Activated effector memory CD4-positive, alpha-beta T cell treated with Interleukin-2 at 50 U/mL for 16 hours (primary cell): ENCODE results near the gene DTX1.

Experiments used
- DNase-seq: peaks from one replicate; pipeline ENCODE4 v3.0.0-alpha.2; 2020

The DTX1 gene

DNA sequence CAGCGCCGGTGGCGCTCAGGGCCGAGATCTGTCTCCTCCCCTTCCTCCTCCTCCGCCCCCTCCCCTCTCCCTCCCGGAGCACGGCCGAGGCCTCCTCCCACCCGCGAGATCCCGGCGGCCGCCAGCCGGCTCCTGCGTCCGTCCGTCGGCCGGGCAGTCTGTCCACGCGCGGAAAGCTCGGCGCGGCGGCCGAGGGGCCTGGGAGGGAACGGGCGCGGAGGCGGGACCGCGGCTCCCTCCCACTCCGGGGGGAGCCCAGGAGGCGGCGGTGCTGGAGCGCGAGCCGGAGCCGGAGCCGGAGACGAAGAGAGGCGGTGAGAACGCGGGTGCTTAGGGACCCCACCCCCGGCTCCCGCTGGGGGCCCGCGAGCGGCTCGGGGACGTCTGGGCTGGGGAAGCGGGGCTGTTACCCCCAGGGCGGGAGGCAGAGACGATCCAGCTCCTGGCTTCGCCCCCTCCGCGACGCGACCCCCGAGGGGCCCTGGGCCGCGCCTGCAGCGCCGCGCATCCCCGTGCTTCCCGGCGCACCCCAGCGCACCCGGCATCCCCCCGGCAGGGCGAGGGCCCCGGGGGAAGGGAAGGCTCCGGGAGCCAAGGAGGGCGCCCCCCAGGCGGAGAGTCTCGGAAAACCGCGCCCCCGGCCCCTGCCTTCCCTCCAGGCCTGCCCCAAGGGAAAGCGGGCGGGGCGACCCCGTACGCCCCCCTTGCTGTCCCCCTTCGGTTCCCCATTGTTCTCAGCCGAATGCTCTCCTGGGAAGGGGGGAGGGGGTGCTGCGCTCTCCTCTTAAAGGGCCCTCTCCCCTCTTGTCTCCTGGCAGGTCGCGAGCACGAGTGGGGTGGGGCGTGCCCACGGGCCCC is at the start of gene DTX1:
Gene DTX1, plus strand, starts transcription at position 100 of the 858 bp plus-strand sequence. CDS start 1,463 bp downstream, outside the sequence.
- DNase-seq, result peak; percentile 37

DNA sequence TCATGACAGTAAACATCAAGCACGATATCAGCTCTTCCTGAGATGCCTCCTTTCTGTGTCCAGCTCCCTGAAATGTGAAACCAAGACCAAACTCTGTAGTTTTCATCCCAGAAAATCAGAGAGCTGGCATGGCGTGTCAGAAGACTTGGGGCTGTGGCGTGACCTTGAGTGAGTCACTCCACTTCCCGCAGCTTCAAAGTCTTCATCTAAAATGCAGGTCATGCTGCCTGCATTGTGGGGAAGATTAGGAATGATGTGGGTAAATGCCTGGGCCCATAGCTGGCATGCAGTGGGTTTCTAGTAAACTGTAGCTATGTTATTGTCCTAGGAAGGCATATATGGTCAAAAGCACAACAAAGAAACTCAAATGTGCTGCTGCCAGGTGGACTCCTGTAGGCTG is 49.4 kb upstream of the DTX1 start:
- no peak for DNase-seq

DNA sequence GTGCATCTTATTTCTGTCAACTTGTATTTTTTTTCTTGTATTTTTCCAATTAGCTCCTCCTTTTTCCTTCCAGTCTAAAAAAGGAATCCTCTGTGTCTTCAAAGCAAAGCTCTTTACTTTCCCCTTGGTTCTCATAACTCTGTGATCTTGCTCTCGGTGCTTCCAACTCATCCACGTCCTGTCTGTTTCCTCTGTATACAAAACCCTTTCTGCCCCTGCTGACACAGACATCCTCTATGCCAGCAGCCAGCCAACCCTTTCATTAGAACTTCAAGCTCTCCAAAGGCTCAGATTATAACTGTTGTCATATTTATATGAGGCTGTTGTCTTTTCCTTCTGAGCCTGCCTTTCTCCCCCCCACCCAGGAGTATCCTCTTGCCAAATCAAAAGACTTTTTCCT is 45.8 kb upstream of the DTX1 start:
- no peak for DNase-seq

DNA sequence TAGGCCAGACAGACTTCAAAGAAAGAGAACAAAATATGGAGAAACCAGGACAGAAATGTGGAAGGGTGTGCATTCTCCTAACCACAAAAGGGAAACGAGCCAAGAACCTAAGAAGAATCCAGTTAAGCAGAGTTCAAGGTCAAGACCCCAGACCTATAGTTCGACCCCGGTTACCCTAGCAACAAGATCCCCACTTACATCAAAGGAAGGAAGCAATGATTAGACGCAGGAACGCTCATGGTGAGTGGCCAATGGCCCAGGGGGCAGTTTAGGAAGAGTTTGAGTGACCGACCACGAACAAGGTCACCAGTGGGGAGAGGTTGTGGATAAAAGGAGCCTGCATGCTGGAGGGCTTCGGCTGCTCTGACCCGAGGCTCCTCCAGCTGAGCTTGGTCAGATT is 42.0 kb upstream of the DTX1 start:
- no peak for DNase-seq

DNA sequence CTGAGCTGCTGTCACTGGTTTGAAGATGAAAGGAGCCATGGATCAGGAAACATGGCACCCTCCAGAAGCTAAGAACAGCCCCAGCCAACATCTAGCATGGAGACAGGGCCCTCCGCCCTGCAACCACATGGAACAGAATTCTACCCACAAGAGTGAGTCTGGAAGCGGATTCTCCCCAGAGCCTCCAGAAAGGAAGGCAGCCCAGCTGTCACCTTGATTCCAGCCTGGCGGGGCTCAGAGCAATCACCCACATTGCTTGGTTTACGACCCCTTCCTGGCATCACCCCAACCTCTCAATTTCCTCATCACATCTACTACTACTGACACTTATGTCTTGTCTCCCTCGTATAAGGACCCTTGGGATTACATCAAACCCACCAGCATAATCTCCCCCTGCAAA is 39.7 kb upstream of the DTX1 start:
- DNase-seq, result no peak

DNA sequence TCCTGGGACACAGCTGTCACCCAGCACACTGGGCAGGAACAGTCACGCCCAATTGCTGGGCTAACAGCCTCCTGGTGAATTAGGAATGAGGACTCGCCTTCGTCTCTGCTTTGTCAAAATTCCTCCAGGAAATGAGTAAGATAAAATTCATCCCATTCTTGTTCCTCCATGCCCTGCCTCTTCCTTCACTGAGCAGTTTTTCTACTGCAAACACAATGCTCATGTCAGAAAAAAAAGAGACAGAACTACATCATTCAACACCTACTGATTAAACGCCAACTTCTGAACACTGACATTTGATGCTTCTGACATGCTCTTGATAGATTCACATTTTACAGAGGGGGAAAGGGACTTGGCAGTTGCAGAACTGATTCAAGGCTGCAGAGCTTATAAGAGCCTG is 37.5 kb upstream of the DTX1 start:
- no peak for DNase-seq

DNA sequence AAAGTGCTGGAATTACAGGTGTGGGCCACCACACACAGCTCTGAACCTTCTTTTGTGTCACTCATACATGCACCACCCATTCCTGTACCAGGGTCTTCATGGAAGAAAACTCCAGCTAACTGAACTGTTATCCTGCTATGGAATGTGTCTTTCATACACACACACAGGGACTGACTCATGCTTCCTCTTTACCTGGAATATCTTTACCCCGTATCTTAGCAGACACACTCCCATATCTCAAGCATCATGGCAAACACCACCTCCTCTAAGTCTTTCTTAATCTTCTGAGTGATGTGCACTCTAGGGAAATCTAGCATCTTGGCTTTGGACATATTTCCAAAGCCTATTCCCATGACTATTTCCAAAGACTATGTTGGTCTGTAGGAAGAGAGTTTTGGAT is 35.0 kb upstream of the DTX1 start:
- DNase-seq, result no peak

DNA sequence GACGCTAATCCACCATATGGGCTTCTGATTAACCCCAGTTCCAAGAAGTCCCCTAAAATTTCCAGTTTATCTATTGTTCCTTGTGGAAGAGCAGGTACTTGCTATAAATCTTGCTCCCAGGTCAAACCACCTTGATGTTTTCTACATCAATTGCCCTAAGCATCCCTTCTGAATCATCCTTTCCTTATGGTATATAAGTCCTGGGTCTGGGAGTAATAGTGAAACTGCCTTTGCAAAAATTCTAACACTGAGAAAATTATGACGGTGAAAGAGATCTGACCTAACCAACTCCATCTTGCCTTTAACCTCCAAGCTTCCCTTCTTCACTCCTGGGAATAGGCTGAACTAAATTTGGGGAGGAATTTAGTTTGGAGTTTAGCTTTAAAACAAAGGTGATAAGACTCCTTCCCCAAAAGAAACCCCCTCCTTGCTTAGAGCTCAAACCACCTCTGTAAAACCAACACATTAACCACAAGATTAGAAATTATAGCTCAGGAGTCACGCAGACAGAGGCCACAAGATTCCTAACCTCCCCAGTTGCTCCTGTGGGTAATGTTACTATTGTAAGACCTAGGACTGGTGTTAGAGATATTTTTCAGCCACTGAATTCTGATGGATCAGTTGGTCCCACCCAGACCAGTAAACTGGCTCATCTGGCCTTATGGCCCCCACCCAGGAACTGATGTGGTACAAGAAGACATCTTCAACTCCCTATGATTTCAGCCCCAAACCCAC is 33.8 kb upstream of the DTX1 start:
- DNase-seq, result no peak

DNA sequence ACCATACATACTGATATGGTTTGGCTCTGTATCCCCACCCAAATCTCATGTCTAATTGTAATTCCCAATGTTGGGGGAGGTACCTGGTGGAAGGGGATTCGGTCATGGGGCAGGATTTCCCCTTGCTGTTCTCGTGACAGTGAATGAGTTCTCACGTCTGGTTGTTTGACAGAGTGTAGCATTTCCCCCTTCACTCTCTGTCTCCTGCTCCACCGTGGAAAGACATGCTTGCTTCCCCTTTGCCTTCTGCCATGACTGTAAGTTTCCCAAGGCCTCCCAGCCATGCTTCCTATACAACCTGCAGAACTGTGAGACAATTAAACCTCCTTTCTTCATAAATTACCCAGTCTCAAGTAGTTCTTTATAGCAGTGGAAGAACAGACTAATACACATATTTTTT is 28.8 kb upstream of the DTX1 start:
- DNase-seq, result no peak

DNA sequence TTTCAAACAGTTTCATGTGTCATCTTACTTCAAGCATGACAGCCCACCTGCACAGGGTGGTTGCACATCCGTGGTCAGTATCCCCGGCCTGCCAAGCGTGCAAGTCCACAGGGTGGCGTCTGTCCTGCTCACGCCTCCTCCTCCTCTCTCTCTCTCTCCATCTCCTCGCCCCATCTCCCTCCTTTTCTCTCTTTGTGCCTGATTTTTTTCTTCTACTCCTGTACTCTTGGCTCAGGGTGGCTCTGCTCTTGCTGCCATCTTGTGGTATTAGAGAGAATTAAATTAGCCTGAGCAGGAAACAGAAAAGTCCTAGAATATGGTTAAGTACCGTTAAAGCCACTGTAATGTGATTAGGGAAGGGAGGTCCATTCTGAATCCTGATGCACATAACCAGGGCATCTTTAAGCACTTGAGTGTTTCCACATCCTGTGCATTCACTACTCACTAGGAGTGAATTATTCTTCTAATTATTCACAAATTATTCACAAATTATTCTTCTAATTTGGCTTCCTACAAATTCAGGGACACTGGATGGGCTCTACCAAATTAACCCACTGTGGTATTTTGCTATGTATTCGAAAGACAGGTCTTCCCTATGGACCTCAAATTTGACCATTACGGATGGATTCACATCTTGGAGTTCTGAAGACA is 25.5 kb upstream of the DTX1 start:
- no peak for DNase-seq

DNA sequence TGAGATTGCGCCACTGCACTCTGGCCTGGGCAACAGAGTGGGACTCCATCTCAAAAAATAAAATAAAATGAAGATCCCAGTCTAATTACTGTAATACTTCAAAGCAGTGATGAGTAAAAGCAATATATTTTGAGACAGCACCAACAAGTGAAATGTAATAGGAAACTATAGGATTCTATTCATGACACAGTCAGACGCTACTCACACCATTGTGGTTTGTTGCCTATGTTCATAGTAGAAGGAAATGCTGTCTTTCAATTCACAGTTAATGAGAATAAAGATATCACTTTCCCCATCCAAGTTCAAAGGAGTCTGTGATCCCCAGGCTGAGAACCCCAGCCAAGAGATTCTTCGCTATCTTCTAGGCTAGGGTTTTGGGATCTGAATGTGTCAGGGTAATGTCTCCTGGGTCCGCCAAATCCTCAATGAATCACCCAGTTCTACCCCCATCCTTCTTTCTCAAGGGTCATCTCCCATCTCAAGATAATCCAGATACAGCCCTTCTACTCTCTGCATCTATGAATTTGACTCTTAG is 16.6 kb upstream of the DTX1 start:
- no peak for DNase-seq

DNA sequence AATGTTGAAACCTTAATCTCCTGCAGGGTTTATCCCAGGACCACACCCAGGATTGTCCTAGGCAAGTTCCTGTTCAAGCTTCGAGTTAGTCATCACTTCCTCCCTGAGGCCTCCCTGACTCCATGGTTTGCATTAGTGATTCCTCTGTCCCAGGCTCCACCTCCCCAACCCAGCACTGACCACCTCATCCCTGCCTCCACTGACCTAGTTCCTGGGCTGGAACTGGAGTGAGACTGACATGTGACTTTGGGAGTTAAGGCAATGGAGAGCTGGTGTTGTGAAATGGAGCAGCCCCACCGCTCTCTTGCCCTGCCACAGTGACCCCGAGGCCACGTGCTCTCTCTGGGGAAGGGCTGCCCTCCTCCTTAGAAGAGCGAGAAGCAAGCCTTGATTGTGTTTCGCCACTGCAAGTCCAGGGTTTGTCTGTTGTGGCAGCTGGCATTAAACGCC is 15.8 kb upstream of the DTX1 start:
- DNase-seq, result no peak

DNA sequence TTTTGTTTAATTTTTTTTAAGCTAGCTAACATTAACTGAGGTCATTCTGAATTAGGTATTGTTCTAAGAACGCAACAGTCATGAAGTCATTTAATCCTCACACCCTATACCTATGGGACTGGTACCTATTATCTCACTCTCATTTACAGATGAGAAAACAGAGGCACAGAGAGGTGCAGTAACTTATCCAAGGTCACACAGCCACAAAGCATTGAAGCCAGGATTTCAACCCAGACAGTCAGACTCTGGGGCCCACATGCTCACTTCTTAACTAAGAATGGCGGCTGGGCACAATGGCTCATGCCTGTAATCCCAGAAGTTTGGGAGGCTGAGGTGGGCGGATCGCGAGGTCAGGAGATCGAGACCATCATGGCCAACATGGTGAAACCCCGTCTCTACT is 15.0 kb upstream of the DTX1 start:
- DNase-seq, result no peak

DNA sequence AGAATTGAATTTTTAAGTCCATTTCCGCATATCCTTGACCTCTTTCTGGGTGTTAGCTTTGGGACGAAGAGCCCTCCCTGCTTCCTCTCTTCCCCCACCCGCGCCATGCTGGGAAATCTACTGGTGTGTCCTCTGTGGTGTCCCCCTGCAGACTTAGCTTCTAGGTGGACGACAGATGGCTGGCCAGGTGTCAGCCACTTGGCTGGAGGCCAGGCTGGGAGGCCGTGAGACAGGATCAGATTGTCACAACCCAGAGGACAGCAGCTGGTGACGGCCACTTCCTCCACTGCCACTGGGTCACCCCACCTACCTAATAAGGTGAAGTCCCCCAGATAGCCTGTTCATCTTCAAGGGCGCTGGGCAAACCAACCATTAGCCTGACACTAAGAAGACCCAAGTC is 13.3 kb upstream of the DTX1 start:
- no peak for DNase-seq

DNA sequence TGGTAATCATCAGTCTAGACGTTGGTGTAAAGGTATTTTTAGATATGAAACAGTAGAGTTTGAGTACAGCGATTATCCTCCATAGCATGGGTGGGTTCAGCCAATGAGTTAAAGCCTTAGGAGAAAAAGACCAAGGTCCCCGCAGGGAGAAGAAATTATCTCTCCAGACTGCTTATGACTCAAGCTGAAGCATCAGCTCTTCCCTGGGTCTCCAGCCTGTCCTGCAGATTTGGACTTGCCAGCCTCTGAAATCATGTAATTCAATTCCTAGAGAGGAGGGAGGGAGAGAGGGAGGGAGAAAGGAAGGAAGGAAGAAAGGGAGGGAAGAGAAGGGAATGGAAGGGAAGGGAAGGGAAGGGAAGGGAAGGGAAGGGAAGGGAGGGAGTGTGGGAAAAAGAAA is 12.0 kb upstream of the DTX1 start:
- DNase-seq, result no peak

DNA sequence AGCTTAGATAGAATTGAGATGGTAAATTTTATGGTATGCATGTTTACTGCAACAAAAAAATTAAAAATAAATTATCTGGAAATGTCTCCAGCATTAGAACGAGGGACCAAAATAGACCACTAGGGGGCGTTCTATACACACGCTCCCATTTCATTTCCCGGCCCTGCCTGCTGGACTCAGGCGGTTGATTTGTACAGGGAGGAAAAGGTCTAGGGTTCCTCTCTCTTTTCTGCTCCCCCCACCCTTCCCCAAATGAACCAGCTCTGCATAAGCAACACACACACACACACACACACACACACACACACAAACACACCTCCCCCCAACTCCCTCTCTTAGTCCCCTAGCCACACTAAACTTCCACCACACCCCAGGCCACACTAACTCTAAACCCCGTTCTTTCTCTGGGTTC is 7.8 kb upstream of the DTX1 start:
- peak; percentile 35 for DNase-seq

DNA sequence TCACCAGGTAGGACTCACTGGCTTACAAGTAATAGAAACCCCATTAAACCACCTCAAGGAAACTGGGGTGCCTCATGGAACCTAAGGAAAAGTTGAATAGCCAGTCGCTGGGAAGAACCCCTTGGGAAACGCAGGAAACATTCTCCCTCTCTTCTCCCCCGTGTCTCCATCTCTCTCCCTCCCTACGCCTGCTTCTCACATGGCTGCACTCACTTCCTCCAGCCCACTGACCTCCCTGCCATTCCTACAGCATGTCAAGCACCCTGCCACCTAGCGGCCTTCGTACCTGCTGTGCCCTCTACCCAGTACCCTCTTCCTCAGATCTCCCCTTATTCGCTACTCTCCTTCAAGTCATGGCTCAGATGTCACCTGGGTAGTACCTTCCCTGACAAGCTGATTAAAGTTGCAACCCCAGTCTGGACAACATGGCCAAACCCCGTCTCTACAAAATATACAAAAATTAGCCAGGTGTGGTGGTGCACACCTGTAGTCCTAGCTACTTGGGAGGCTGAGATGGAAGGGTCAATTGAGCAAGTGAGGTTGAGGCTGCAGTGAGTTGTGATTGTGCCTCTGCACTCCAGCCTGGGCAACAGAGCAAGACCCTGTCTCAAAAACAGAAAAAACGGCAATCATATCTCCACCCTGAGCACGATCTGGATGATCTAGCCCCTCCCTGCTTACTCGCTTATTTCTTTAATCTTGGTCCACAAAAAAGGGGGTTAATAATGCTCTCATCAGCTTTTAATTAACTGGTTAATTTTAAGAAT is 6.4 kb upstream of the DTX1 start:
- no peak for DNase-seq

DNA sequence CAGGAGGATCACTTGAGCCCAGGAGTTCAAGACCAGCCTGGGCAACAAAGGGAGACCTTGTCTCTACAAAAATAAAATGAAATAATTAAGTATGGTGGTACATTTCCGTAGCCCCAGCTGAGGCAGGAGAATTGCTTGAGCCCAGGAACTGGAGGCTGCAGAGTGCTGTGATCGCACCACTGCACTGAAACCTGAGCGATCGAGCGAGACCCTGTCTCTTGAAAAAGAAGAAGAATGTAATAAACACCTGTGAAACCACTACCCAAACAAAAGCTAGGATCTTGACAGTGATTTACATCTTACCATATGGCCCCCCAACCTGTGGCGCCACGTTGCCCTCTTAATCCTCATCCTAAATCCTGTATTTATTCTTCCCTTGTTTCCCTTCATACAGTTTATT is 5.7 kb upstream of the DTX1 start:
- no peak for DNase-seq

DNA sequence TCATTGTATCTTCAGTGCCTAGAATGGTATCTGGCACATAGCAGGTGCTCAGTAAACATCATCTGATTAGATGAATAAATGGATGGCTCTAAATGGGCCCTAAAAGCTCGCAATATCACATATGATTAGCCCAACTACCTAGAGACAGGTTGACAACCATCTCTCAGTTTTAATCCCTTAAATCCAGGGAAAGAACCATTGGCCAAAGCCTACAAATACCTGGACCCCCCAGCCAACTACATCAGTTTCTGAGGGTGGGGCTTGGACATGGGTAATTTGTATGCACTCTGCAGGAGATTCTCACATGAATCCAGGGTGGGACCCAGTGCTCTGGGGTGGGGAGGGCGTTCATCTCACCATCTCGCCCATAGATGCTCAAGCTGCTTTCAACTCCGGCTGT is 4.8 kb upstream of the DTX1 start:
- no peak for DNase-seq

DNA sequence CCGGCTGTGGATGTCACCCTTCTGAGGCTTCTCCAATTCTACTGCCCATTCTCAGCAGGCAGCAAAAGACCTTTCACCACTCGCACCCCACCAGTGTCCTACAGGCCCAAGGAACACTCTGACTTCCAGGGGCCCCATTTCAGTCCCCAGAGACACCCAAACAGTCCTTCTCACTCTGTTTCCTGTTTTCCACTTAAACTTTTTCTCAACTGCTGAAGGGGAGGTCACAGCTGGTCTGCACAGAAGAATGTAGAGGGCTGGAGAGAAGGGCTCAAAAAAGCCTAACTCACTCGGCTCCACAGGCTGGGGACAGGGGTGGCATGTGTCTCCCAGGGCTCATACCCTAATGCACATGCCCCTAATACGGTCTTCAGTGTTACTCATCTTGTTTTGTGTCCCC is 4.2 kb upstream of the DTX1 start:
- DNase-seq, result no peak

DNA sequence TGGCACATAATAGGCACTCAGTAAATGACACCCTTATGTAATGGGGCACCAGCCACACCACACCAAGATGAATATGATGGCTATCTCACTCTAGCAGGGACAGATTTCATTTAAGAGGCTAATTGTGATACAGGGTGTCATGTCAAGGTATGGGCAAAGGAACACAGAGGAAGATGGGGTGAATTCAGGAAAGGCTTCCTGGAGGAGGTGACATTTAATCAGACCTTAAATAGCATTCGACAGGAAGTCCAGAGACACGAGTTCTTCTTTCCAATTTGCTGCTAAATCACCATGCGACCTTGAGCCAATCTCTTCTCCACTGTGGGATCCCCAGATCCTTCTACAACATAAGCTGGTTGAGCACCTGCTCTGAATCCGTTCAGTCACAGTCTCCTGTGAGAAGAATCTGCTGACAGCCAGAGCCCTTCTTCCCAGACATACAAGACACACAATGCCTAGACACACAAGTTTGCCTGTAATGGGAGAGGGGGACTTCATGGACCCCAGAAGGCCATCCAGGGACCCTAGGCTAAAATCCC is 1.5 kb upstream of the DTX1 start:
- no peak for DNase-seq

DNA sequence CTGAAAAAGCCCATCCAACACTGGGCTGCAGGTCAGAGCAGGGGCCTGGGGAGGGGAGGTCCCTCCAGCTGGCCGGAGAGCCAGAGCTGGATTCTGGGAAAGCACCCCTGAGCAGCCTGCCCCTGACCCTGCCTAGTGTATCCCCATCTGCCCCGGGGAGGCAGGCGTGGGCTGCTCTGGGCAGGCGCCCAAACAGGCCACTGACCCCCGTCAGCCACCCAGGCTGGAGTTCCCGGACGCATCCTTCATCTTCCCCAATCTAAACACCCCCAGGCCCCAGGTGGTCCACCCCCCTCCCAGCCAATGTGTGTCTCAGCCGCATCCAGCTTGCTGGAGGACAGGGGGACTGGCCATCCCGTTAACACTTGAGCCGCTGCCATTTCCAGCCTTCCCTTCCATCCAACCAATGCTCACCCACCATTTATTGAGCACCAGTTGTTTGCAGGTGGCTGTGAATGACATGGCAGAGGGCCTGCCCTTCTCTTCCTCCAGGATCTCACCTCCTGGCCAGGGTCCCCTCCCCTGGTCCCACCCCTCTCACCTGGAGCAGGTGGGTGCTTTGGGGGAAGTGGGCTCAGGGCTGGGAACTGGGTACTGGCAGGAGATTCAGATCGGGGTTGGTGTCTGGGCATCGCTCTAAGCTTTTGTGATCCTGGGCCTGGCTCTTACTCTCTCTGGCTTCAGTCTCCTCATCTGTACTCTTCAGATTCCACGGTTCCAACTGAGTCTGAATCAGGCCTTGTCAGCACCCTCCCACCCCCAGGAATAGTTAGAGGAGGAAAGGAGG is 743 bp upstream of the DTX1 start:
- DNase-seq, result no peak
